ENCODE data around the gene ZFP69.

ZFP69 gene

DNA sequence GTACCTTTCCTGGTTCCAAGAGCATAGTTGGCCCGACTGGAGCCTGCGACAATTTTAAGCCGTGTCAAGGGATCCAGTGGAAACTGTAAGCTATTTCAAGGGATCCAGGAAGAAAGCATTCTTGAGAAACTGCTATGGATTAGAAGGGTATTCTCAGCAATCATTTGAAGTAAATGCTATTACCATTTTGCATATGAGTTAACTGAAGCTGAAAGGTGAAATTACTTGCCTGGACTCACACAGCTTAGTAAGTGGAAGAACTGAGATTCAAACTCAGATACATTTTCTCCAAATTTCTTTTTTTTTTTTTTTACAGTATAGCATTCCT lies 54.9 kb downstream of the ZFP69 start:
- Histone ChIP-seq H2BK5ac (ENCODE audit: low read depth, low read length, poor library complexity) (no peak overlapping the region), H2BK12ac (ENCODE audit: low read length) (no peak overlapping the region), H2AFZ (ENCODE audit: insufficient read depth, low read length, poor library complexity) (peak overlapping the region; percentile 84), H3K36me3 (ENCODE audit: control insufficient read depth in 1 of 2, insufficient read depth in 2 of 2, low read length in 2 of 2) (no peaks in the 10 kb centered on the region), H3K4me3 (ENCODE audit: low read depth, low read length) (peak overlapping the region; percentile 82), H3K4ac (ENCODE audit: low read depth, low read length) (no peak overlapping the region), H3K79me2 (ENCODE audit: control insufficient read depth, insufficient read depth, low read length, poor library complexity) (peaks cover 2% of the 10 kb centered on the region), H4K12ac (ENCODE audit: low read depth, low read length) (peak overlapping the region; percentile 9), H3K79me1 (ENCODE audit: low read length) (peaks cover 5% of the 10 kb centered on the region), H3K14ac (ENCODE audit: low read length) (no peak overlapping the region), H3K23ac (ENCODE audit: low read length) (no peak overlapping the region), H3K9me3 (ENCODE audit: insufficient read depth, low read depth, low read length) (no peaks in the 10 kb centered on the region), H2AK5ac (ENCODE audit: low read length) (no peak overlapping the region), H2BK120ac (ENCODE audit: insufficient read depth, low read length, poor library complexity) (no peak overlapping the region), H3K4me1 (ENCODE audit: control insufficient read depth in 1 of 2, insufficient read depth in 2 of 2, low read length in 2 of 2) (no peaks in the 10 kb centered on the region), H4K91ac (ENCODE audit: low read depth, low read length) (peak overlapping the region; percentile 20), H3K4me2 (ENCODE audit: low read length) (peak overlapping the region; percentile 60), H3K27me3 (ENCODE audit: insufficient read depth, low read length) (no peaks in the 10 kb centered on the region), H3K18ac (ENCODE audit: low read length) (no peak overlapping the region), H3K9ac (ENCODE audit: low read length) (no peak overlapping the region), H3K27ac (ENCODE audit: low read depth, low read length) (no peak overlapping the region), H4K8ac (ENCODE audit: low read depth, low read length) (peak overlapping the region; percentile 52)
- no CpG with 5 or more reads among the region's 3 CpGs for WGBS (ENCODE audit: extremely low coverage, insufficient coverage, insufficient read length)
- DNase-seq = no peak

DNA sequence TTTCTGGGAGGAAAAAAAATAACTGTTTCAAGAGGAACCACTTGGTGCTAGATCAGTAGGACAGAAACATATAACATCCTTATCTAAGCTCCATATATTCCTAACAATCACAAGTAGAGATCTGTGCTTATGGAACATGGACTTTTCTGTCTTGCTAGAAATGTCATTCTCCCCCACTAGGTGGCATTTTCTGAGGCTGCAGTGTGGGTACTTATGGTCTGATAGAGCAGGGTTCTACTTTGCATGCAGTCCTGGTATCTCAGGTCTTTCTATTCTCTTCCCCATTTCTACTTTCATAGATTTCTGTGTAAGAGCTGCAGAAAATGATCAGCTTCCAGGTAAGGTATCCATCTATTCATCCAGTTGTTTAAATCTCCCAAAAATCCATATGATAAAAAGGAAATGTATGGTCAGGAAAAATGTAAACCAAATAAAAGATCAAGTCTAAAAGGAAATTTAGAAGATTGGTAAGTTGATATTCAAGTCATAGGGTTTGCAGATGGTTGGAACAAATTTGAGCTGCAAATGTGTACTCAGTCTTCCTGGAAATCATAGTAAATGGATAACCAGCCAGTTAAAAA lies 55.8 kb downstream of the ZFP69 start:
- no peak overlapping the region for H2BK5ac ChIP-seq (ENCODE audit: low read depth, low read length, poor library complexity)
- no peak overlapping the region for H3K23ac ChIP-seq (ENCODE audit: low read length)
- H3K4me3 ChIP-seq (ENCODE audit: low read depth, low read length) = no peak overlapping the region
- no peaks in the 10 kb centered on the region for H3K9me3 ChIP-seq (ENCODE audit: insufficient read depth, low read depth, low read length)
- no peak overlapping the region for H3K27ac ChIP-seq (ENCODE audit: low read depth, low read length)
- no peak overlapping the region for H3K4me2 ChIP-seq (ENCODE audit: low read length)
- H3K4ac ChIP-seq (ENCODE audit: low read depth, low read length) = no peak overlapping the region
- H3K14ac ChIP-seq (ENCODE audit: low read length) = no peak overlapping the region
- H3K79me1 ChIP-seq (ENCODE audit: low read length) = peaks cover 5% of the 10 kb centered on the region
- H2BK12ac ChIP-seq (ENCODE audit: low read length) = no peak overlapping the region
- no peak overlapping the region for H2BK120ac ChIP-seq (ENCODE audit: insufficient read depth, low read length, poor library complexity)
- no peak overlapping the region for H4K91ac ChIP-seq (ENCODE audit: low read depth, low read length)
- no peak overlapping the region for H2AK5ac ChIP-seq (ENCODE audit: low read length)
- DNase-seq = peak; percentile 11 to 64
- peaks cover 2% of the 10 kb centered on the region for H3K79me2 ChIP-seq (ENCODE audit: control insufficient read depth, insufficient read depth, low read length, poor library complexity)
- H4K8ac ChIP-seq (ENCODE audit: low read depth, low read length) = no peak overlapping the region
- no peak overlapping the region for H2AFZ ChIP-seq (ENCODE audit: insufficient read depth, low read length, poor library complexity)
- no peaks in the 10 kb centered on the region for H3K27me3 ChIP-seq (ENCODE audit: insufficient read depth, low read length)
- no peaks in the 10 kb centered on the region for H3K4me1 ChIP-seq (ENCODE audit: control insufficient read depth in 1 of 2, insufficient read depth in 2 of 2, low read length in 2 of 2)
- no peak overlapping the region for H3K18ac ChIP-seq (ENCODE audit: low read length)
- H4K12ac ChIP-seq (ENCODE audit: low read depth, low read length) = no peak overlapping the region
- no peaks in the 10 kb centered on the region for H3K36me3 ChIP-seq (ENCODE audit: control insufficient read depth in 1 of 2, insufficient read depth in 2 of 2, low read length in 2 of 2)
- H3K9ac ChIP-seq (ENCODE audit: low read length) = no peak overlapping the region

DNA sequence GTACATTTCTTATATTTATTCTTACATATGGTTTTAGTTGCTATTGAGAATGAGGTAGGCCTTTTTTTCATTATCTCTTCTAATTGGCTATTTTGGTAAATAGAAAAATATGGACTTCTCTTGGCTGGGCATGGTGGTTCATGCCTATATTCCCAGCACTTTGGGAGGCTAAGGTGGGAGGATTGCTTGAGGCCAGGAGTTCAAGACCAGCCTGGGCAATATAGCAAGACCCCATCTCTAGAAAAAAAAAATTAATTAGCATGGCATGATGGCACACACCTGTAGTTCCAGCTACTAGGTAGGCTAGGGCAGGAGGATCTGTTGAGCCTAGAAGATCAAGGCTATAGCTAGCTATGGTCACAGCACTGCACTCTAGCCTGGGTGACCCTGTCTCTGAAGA lies 57.5 kb downstream of the ZFP69 start:
- no peak overlapping the region for H3K18ac ChIP-seq (ENCODE audit: low read length)
- no peak overlapping the region for H2AFZ ChIP-seq (ENCODE audit: insufficient read depth, low read length, poor library complexity)
- H3K36me3 ChIP-seq (ENCODE audit: control insufficient read depth in 1 of 2, insufficient read depth in 2 of 2, low read length in 2 of 2) = no peaks in the 10 kb centered on the region
- no peak overlapping the region for H3K4me3 ChIP-seq (ENCODE audit: low read depth, low read length)
- no peak overlapping the region for H3K9ac ChIP-seq (ENCODE audit: low read length)
- no peaks in the 10 kb centered on the region for H3K4me1 ChIP-seq (ENCODE audit: control insufficient read depth in 1 of 2, insufficient read depth in 2 of 2, low read length in 2 of 2)
- no peak overlapping the region for H3K4me2 ChIP-seq (ENCODE audit: low read length)
- H2BK5ac ChIP-seq (ENCODE audit: low read depth, low read length, poor library complexity) = no peak overlapping the region
- H2BK12ac ChIP-seq (ENCODE audit: low read length) = no peak overlapping the region
- no peak overlapping the region for H4K12ac ChIP-seq (ENCODE audit: low read depth, low read length)
- H4K91ac ChIP-seq (ENCODE audit: low read depth, low read length) = no peak overlapping the region
- H3K27me3 ChIP-seq (ENCODE audit: insufficient read depth, low read length) = no peaks in the 10 kb centered on the region
- H2BK120ac ChIP-seq (ENCODE audit: insufficient read depth, low read length, poor library complexity) = no peak overlapping the region
- H3K4ac ChIP-seq (ENCODE audit: low read depth, low read length) = no peak overlapping the region
- DNase-seq = no peak
- H2AK5ac ChIP-seq (ENCODE audit: low read length) = no peak overlapping the region
- H3K14ac ChIP-seq (ENCODE audit: low read length) = no peak overlapping the region
- peaks cover 5% of the 10 kb centered on the region for H3K79me1 ChIP-seq (ENCODE audit: low read length)
- H3K79me2 ChIP-seq (ENCODE audit: control insufficient read depth, insufficient read depth, low read length, poor library complexity) = peaks cover 2% of the 10 kb centered on the region
- H3K9me3 ChIP-seq (ENCODE audit: insufficient read depth, low read depth, low read length) = no peaks in the 10 kb centered on the region
- no peak overlapping the region for H3K23ac ChIP-seq (ENCODE audit: low read length)
- no peak overlapping the region for H3K27ac ChIP-seq (ENCODE audit: low read depth, low read length)
- H4K8ac ChIP-seq (ENCODE audit: low read depth, low read length) = no peak overlapping the region

DNA sequence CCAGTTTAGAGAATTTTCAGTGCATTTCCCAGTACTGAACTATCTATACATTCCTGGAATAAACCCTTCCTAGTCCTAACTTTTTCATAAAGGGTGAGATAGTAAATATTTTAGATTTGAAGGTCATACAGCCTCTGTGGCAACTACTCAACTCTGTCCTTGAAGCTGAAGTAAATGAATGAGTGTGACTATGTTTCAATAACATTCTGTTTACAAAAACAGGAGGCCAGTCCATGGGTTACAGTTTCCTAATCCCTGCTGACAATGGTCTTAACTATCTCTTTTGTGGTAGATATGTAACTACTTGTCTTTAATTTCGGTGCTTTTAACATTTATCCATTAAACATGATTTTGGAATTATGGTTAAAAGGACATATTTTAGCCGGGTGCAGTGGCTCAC lies 58.6 kb downstream of the ZFP69 start:
- H2BK5ac ChIP-seq (ENCODE audit: low read depth, low read length, poor library complexity) = no peak overlapping the region
- H3K18ac ChIP-seq (ENCODE audit: low read length) = no peak overlapping the region
- H2BK12ac ChIP-seq (ENCODE audit: low read length) = no peak overlapping the region
- no peak overlapping the region for H3K27ac ChIP-seq (ENCODE audit: low read depth, low read length)
- H3K4me2 ChIP-seq (ENCODE audit: low read length) = no peak overlapping the region
- no peak overlapping the region for H4K8ac ChIP-seq (ENCODE audit: low read depth, low read length)
- H3K79me1 ChIP-seq (ENCODE audit: low read length) = peaks cover 5% of the 10 kb centered on the region
- H2BK120ac ChIP-seq (ENCODE audit: insufficient read depth, low read length, poor library complexity) = no peak overlapping the region
- WGBS (ENCODE audit: extremely low coverage, insufficient coverage, insufficient read length) = no CpG with 5 or more reads among the region's 2 CpGs
- no peak overlapping the region for H3K4me3 ChIP-seq (ENCODE audit: low read depth, low read length)
- no peak overlapping the region for H4K91ac ChIP-seq (ENCODE audit: low read depth, low read length)
- H3K4me1 ChIP-seq (ENCODE audit: control insufficient read depth in 1 of 2, insufficient read depth in 2 of 2, low read length in 2 of 2) = no peaks in the 10 kb centered on the region
- no peak overlapping the region for H3K9ac ChIP-seq (ENCODE audit: low read length)
- DNase-seq = no peak
- no peak overlapping the region for H3K4ac ChIP-seq (ENCODE audit: low read depth, low read length)
- no peak overlapping the region for H3K14ac ChIP-seq (ENCODE audit: low read length)
- no peak overlapping the region for H3K23ac ChIP-seq (ENCODE audit: low read length)
- H4K12ac ChIP-seq (ENCODE audit: low read depth, low read length) = no peak overlapping the region
- no peak overlapping the region for H2AK5ac ChIP-seq (ENCODE audit: low read length)
- peaks cover 2% of the 10 kb centered on the region for H3K79me2 ChIP-seq (ENCODE audit: control insufficient read depth, insufficient read depth, low read length, poor library complexity)
- H3K36me3 ChIP-seq (ENCODE audit: control insufficient read depth in 1 of 2, insufficient read depth in 2 of 2, low read length in 2 of 2) = no peaks in the 10 kb centered on the region
- no peak overlapping the region for H2AFZ ChIP-seq (ENCODE audit: insufficient read depth, low read length, poor library complexity)
- no peaks in the 10 kb centered on the region for H3K27me3 ChIP-seq (ENCODE audit: insufficient read depth, low read length)
- H3K9me3 ChIP-seq (ENCODE audit: insufficient read depth, low read depth, low read length) = no peaks in the 10 kb centered on the region

Measured in trophoblast cell (in vitro differentiated cells and primary cell).